Thoracic aorta (tissue), 2 donors: ENCODE results near the gene ARL6IP1. TPM values are rescaled to one million over a fixed set of nuclear protein-coding genes. Genes with fewer than 3 reads are reported as not detected.
"Not testable (repeated sequence)": the region's sequence is repeated elsewhere in the genome, so short reads cannot be mapped to it uniquely, and the experiment has no call there.

ENCODE experiments used
- ATAC-seq: fragments of 150-250 bp; one replicate; pipeline ENCODE4 v1.8.0; 2017; ENCODE audit warnings: low read depth; ENCODE audit not compliant: insufficient number of reproducible peaks, low FRiP score
- DNase-seq: peaks from one replicate; pipeline ENCODE4 v3.0.0-alpha.2; 2020; ENCODE audit warnings: low spot score
- H3K27ac ChIP-seq, 2 donors: fragments of 200-600 bp; sonication (generic); 1 replicate in 1 of 2; 2 replicates in 1 of 2; pipeline ENCODE4 v1.5.1; 2016; ENCODE audit warnings: mild to moderate bottlenecking in 2 of 2, moderate library complexity in 2 of 2
- H3K27me3 ChIP-seq: fragments of 200-600 bp; sonication (generic); replicated peaks from 2 replicates; pipeline ENCODE4 v1.6.0; 2016; ENCODE audit warnings: mild to moderate bottlenecking; ENCODE audit not compliant: insufficient read depth
- H3K36me3 ChIP-seq: fragments of 200-600 bp; sonication (generic); one replicate; pipeline ENCODE4 v1.5.1; 2016
- H3K4me1 ChIP-seq, 2 donors: fragments of 200-600 bp; sonication (generic); 1 replicate in 1 of 2; 2 replicates in 1 of 2; pipeline versions ENCODE4 v1.5.1 to v1.6.0; 2016; ENCODE audit warnings: low read depth in 2 of 2, mild to moderate bottlenecking in 1 of 2; ENCODE audit not compliant: control insufficient read depth in 1 of 2
- H3K4me3 ChIP-seq: fragments of 200-600 bp; sonication (generic); 2 replicates; pipeline ENCODE4 v1.5.1; 2016; ENCODE audit warnings: mild to moderate bottlenecking
- H3K9me3 ChIP-seq: fragments of 200-600 bp; sonication (generic); 2 replicates; pipeline ENCODE4 v1.5.1; 2016
- CTCF ChIP-seq: fragments of 200-600 bp; sonication (generic); IDR thresholded peaks from one replicate; pipeline ENCODE4 v1.5.1; 2019; ENCODE audit warnings: antibody characterized with exemption
- total RNA-seq, 2 donors: library from RNA; depleted of rRNA; stranded (reverse); fragments of >200 nt; gene quantifications; one replicate each; pipeline versions ENCODE4 v1.1.0 to v1.2.3, GENCODE V29; 2016

The ARL6IP1 gene
- total RNA-seq, 2 donors from 2014 or later = 105 to 128 TPM

- H3K27ac ChIP-seq = no peak overlapping the region
- H3K4me3 ChIP-seq = no peak overlapping the region
- DNase-seq (no peak), ATAC-seq (no peak)
- peaks cover 24 to 26% of the 10 kb centered on the region in 2 donors for H3K4me1 ChIP-seq
- H3K9me3 ChIP-seq = no peaks in the 10 kb centered on the region
- H3K27me3 ChIP-seq = no peaks in the 10 kb centered on the region
- H3K36me3 ChIP-seq = peaks cover 46% of the 10 kb centered on the region
- no peak for TF ChIP-seq CTCF
Measured at GRCh38 chr16:18783430-18784341, 17.7 kb downstream of the ARL6IP1 start.

GRCh38 chr16:18782697-18783429 lies 18.5 kb downstream of the ARL6IP1 start:
- Histone ChIP-seq H3K4me3 (no peak overlapping the region), H3K4me1 (peaks cover 16 to 17% of the 10 kb centered on the region in 2 donors), H3K27ac (no peak overlapping the region), H3K9me3 (no peaks in the 10 kb centered on the region), H3K27me3 (no peaks in the 10 kb centered on the region), H3K36me3 (peaks cover 42% of the 10 kb centered on the region)
- ATAC-seq (no peak), DNase-seq (no peak)
- no peak for TF ChIP-seq CTCF

- H3K27ac ChIP-seq, DNase-seq, H3K9me3 ChIP-seq, H3K4me3 ChIP-seq, H3K27me3 ChIP-seq, ATAC-seq, H3K4me1 ChIP-seq: not testable (repeated sequence)
- peaks cover 33% of the 10 kb centered on the region for H3K36me3 ChIP-seq
Measured at GRCh38 chr16:18781232-18781631, 20.1 kb downstream of the ARL6IP1 start.

GRCh38 chr16:18780460-18781026 lies 20.8 kb downstream of the ARL6IP1 start:
- H3K36me3 ChIP-seq = peaks cover 32% of the 10 kb centered on the region
- not testable (repeated sequence) for ATAC-seq, H3K4me3 ChIP-seq, H3K4me1 ChIP-seq, H3K27me3 ChIP-seq, H3K27ac ChIP-seq, DNase-seq, H3K9me3 ChIP-seq

GRCh38 chr16:18777664-18778063 lies 23.7 kb downstream of the ARL6IP1 start:
- not testable (repeated sequence) for ATAC-seq, H3K27ac ChIP-seq, H3K4me3 ChIP-seq, H3K36me3 ChIP-seq, H3K9me3 ChIP-seq, DNase-seq, H3K27me3 ChIP-seq, H3K4me1 ChIP-seq

GRCh38 chr16:18776334-18776733 lies 25.0 kb downstream of the ARL6IP1 start:
- not testable (repeated sequence) for H3K4me3 ChIP-seq, H3K27me3 ChIP-seq, H3K4me1 ChIP-seq, DNase-seq, H3K27ac ChIP-seq, H3K9me3 ChIP-seq, H3K36me3 ChIP-seq, ATAC-seq

GRCh38 chr16:18774651-18775050 lies 26.7 kb downstream of the ARL6IP1 start:
- H3K4me3 ChIP-seq, H3K27me3 ChIP-seq, H3K36me3 ChIP-seq, H3K9me3 ChIP-seq, ATAC-seq, H3K27ac ChIP-seq, H3K4me1 ChIP-seq, DNase-seq: not testable (repeated sequence)

- not testable (repeated sequence) for H3K27ac ChIP-seq, ATAC-seq
Measured at GRCh38 chr16:18772171-18772570, 29.2 kb downstream of the ARL6IP1 start.

GRCh38 chr16:18770336-18770962 lies 30.9 kb downstream of the ARL6IP1 start:
- not testable (repeated sequence) for H3K27me3 ChIP-seq, ATAC-seq, H3K4me3 ChIP-seq

More at GRCh38 chr16:18772171-18772570, 29.2 kb downstream of the ARL6IP1 start:
- H3K36me3 ChIP-seq, H3K27me3 ChIP-seq, H3K9me3 ChIP-seq, H3K4me3 ChIP-seq, H3K4me1 ChIP-seq, DNase-seq: not testable (repeated sequence)

GRCh38 chr16:18767217-18767616 lies 34.1 kb downstream of the ARL6IP1 start:
- not testable (repeated sequence) for ATAC-seq, H3K36me3 ChIP-seq, H3K9me3 ChIP-seq, H3K4me3 ChIP-seq, H3K27ac ChIP-seq, H3K4me1 ChIP-seq, H3K27me3 ChIP-seq, DNase-seq

More at GRCh38 chr16:18770336-18770962, 30.9 kb downstream of the ARL6IP1 start:
- DNase-seq, H3K4me1 ChIP-seq, H3K27ac ChIP-seq, H3K9me3 ChIP-seq, H3K36me3 ChIP-seq: not testable (repeated sequence)
